Caco-2 (cell line): ENCODE measurements around the gene NKD2. TPM values are rescaled to one million over a fixed set of nuclear protein-coding genes. Genes with fewer than 3 reads are reported as not detected.

Source experiments
- BruUV-seq: library from RNA; stranded (reverse); fragments of 400-500 nt; replicated peaks from 2 replicates; lab custom pipeline; 2021; lab: Mats Ljungman, UMichigan
- CTCF ChIA-PET: fragments of 300-600 bp; sonication (Branson Sonifier 250); formaldehyde crosslinking; loops from one replicate; lab custom pipeline; 2022; ENCODE audit warnings: antibody characterized with exemption; lab: Charles Lee
- POLR2A ChIA-PET: fragments of 300-600 bp; sonication (Branson Sonifier 250); formaldehyde crosslinking; loops from one replicate; lab custom pipeline; 2022; ENCODE audit warnings: antibody characterized with exemption; lab: Charles Lee
- DNase-seq, 2 experiments: peaks; one replicate each; pipeline versions ENCODE4 v3.0.0 to v3.0.0-alpha.2; 2020 to 2022
- H3K27me3 ChIP-seq: replicated peaks from 2 replicates; pipeline ENCODE4 v1.6.0; 2011; ENCODE audit warnings: low read length; ENCODE audit not compliant: control insufficient read depth, insufficient read depth
- H3K36me3 ChIP-seq: 2 replicates; pipeline ENCODE4 v1.5.1; 2011; ENCODE audit warnings: low read length; ENCODE audit not compliant: control insufficient read depth, insufficient read depth
- H3K4me1 ChIP-seq: fragments of 250-450 bp; sonication (Bioruptor Pico); 2 replicates; pipeline ENCODE4 v1.5.1; 2020; ENCODE audit warnings: mild to moderate bottlenecking
- H3K4me3 ChIP-seq: 2 replicates; pipeline ENCODE4 v1.5.1; 2011; ENCODE audit warnings: low read depth, mild to moderate bottlenecking, control low read depth, low read length
- H3K9me3 ChIP-seq: fragments of 250-450 bp; sonication (Bioruptor Pico); 2 replicates; pipeline ENCODE4 v1.5.1; 2020; ENCODE audit warnings: mild to moderate bottlenecking, moderate library complexity
- H3K27ac Mint-ChIP-seq: one replicate; pipeline ENCODE4 v1.8.0; 2022; ENCODE audit warnings: mixed read lengths; ENCODE audit not compliant: unreplicated experiment
- H3K27me3 Mint-ChIP-seq: one replicate; pipeline ENCODE4 v1.8.0; 2022; ENCODE audit warnings: mixed read lengths; ENCODE audit not compliant: insufficient read depth, unreplicated experiment
- H3K36me3 Mint-ChIP-seq: one replicate; pipeline ENCODE4 v1.8.0; 2022; ENCODE audit warnings: mild to moderate bottlenecking, mixed read lengths; ENCODE audit not compliant: insufficient read depth, unreplicated experiment
- H3K4me1 Mint-ChIP-seq: one replicate; pipeline ENCODE4 v1.8.0; 2022; ENCODE audit warnings: low read depth, mixed read lengths; ENCODE audit not compliant: unreplicated experiment
- H3K4me3 Mint-ChIP-seq: one replicate; pipeline ENCODE4 v1.8.0; 2022; ENCODE audit warnings: mild to moderate bottlenecking, moderate library complexity, mixed read lengths; ENCODE audit not compliant: unreplicated experiment
- H3K9me3 Mint-ChIP-seq: one replicate; pipeline ENCODE4 v1.8.0; 2022; ENCODE audit warnings: mixed read lengths; ENCODE audit not compliant: unreplicated experiment
- CTCF ChIP-seq, 2 experiments: fragments of 200-600 bp in 1 of 2; IDR thresholded peaks; 1 replicate in 1 of 2; 2 replicates in 1 of 2; pipeline versions ENCODE4 v1.5.1 to v1.8.0; 2011 to 2022; ENCODE audit warnings: antibody characterized with exemption in 1 of 2, control low read depth in 1 of 2, inconsistent platforms in 1 of 2, low read depth in 1 of 2, low read length in 1 of 2, mild to moderate bottlenecking in 1 of 2, moderate library complexity in 1 of 2; ENCODE audit not compliant: insufficient read depth in 1 of 2, severe bottlenecking in 1 of 2, unreplicated experiment in 1 of 2
- intact Hi-C: fragments of 100-400 bp; cut with micrococcal nuclease; formaldehyde crosslinking; loops from one replicate; pipeline ENCODE4 v1.10.0; 2022; ENCODE audit not compliant: unreplicated experiment
- total RNA-seq: library from RNA; stranded (reverse); gene quantifications from 2 replicates; pipeline ENCODE4 v1.2.3, GENCODE V29; 2022

NKD2 gene
- total RNA-seq, 1 experiment from 2014 or later, result 17.7 TPM

- no peak for DNase-seq
- no peak overlapping the region for H3K4me3 ChIP-seq
- H3K27me3 Mint-ChIP-seq, result no peaks in the 10 kb centered on the region
- no TSS peak for BruUV-seq
- ChIA-PET CTCF (interaction anchor here (0.6 kb wide), 1 partner anchor 149 kb away, joined by 11 read pairs; no protein-coding TSS in a partner anchor), POLR2A (no interaction called here)
- no peaks in the 10 kb centered on the region for H3K36me3 Mint-ChIP-seq
- no peak for TF ChIP-seq CTCF (IDR thresholded peaks at IDR 0.05; ENCODE audit: insufficient read depth in 1 of 2, low read depth in 1 of 2, low read length in 1 of 2, severe bottlenecking in 1 of 2, unreplicated experiment in 1 of 2)
- peaks cover 2% of the 10 kb centered on the region; the same call in 1 of the 2 replicates for H3K9me3 ChIP-seq
- H3K4me1 Mint-ChIP-seq, result no peaks in the 10 kb centered on the region
- H3K36me3 ChIP-seq, result no peaks in the 10 kb centered on the region
- H3K9me3 Mint-ChIP-seq, result peaks cover 17% of the 10 kb centered on the region
- H3K4me1 ChIP-seq, result no peaks in the 10 kb centered on the region
- no peak overlapping the region for H3K27ac Mint-ChIP-seq
- intact Hi-C loops, result no loop called here
- no peaks in the 10 kb centered on the region for H3K27me3 ChIP-seq
- no peak overlapping the region for H3K4me3 Mint-ChIP-seq
Measured at GRCh38 chr5:1037123-1037670, 28.6 kb downstream of the NKD2 start.

- H3K4me3 Mint-ChIP-seq, result no peak overlapping the region
- no TSS peak for BruUV-seq
- H3K9me3 Mint-ChIP-seq, result peaks cover 24% of the 10 kb centered on the region
- DNase-seq, result no peak
- Histone ChIP-seq H3K27me3 (no peaks in the 10 kb centered on the region), H3K4me3 (no peak overlapping the region), H3K4me1 (no peaks in the 10 kb centered on the region), H3K9me3 (peaks cover 5% of the 10 kb centered on the region; the same call in 1 of the 2 replicates), H3K36me3 (no peaks in the 10 kb centered on the region)
- H3K27me3 Mint-ChIP-seq, result no peaks in the 10 kb centered on the region
- intact Hi-C loops, result no loop called here
- POLR2A ChIA-PET, result no interaction called here
- TF ChIP-seq CTCF (IDR thresholded peaks at IDR 0.05; ENCODE audit: insufficient read depth in 1 of 2, low read depth in 1 of 2, low read length in 1 of 2, severe bottlenecking in 1 of 2, unreplicated experiment in 1 of 2), result no peak
- H3K36me3 Mint-ChIP-seq, result no peaks in the 10 kb centered on the region
- no peak overlapping the region for H3K27ac Mint-ChIP-seq
- CTCF ChIA-PET, result interaction anchor here (0.6 kb wide), 1 partner anchor 149 kb away, joined by 11 read pairs; no protein-coding TSS in a partner anchor
- H3K4me1 Mint-ChIP-seq, result no peaks in the 10 kb centered on the region
Measured at GRCh38 chr5:1037671-1038416, 29.2 kb downstream of the NKD2 start.

DNA sequence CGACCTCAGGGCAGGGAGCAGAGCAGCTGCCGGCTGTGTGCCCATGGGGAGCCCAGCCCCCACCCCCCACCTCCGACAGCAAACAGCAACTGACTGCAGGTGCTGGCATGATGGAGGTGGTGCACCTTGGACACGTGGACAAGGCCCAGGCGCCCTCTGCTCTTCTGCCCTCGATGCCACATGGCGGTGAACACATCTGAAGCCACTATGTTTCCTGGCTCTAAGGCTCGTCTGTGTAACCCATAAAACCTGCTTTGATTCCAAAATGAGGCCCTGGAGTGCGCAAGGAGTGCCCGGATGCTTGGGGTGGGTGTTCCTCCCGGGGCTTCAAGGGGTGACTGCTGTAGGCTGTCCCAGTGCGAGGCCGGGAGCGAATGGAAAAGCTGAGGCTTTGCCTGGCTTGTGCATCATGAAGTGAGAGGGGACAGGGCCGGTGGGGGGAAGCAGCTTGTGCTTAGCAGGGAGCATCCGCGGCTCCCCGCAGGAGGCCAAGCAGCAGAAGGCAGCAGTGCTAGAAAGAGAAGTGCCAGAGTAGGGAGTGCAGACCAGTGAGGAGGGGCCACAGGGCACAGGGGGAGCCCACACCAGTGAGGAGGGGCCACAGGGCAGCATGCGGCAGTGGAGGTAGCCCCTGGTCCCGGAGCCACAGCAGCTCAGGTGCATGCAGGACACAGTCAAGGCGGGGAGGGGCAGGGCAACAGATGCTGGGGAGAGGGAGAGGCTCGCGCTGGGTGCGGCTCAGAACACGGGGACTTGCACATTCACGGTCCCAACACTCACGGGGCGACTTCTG lies 30.0 kb downstream of the NKD2 start:
- no peak for DNase-seq
- TF ChIP-seq CTCF (IDR thresholded peaks at IDR 0.05; ENCODE audit: insufficient read depth in 1 of 2, low read depth in 1 of 2, low read length in 1 of 2, severe bottlenecking in 1 of 2, unreplicated experiment in 1 of 2), result no peak
- no peaks in the 10 kb centered on the region for H3K27me3 ChIP-seq
- Mint-ChIP-seq H3K4me3 (no peak overlapping the region), H3K36me3 (no peaks in the 10 kb centered on the region), H3K27me3 (no peaks in the 10 kb centered on the region), H3K4me1 (no peaks in the 10 kb centered on the region), H3K27ac (no peak overlapping the region), H3K9me3 (peaks cover 31% of the 10 kb centered on the region)
- H3K4me1 ChIP-seq, result no peaks in the 10 kb centered on the region
- POLR2A ChIA-PET, result no interaction called here
- no TSS peak for BruUV-seq
- H3K36me3 ChIP-seq, result no peaks in the 10 kb centered on the region
- H3K4me3 ChIP-seq, result no peak overlapping the region
- peaks cover 5% of the 10 kb centered on the region; the same call in 1 of the 2 replicates for H3K9me3 ChIP-seq
- CTCF ChIA-PET, result no interaction called here
- intact Hi-C loops, result no loop called here
